K562 (cell line): ENCODE data around the gene AURKB. TPM values are rescaled to one million over a fixed set of nuclear protein-coding genes. Genes with fewer than 3 reads are reported as not detected.

ENCODE experiments used
- NCOA2 ChIP-seq, 2 experiments: fragments of 450-650 bp; IDR thresholded peaks; 2 replicates each; pipeline ENCODE4 v1.6.1; 2018; ENCODE audit warnings: mild to moderate bottlenecking in 2 of 2, moderate library complexity in 1 of 2; ENCODE audit not compliant: partially characterized antibody in 2 of 2
- NRF1 ChIP-seq, 2 experiments: fragments of 450-650 bp; IDR thresholded peaks in 1 of 2; conservative IDR thresholded peaks in 1 of 2; 2 replicates each; pipeline ENCODE4 v1.6.1; 2014; ENCODE audit warnings: mild to moderate bottlenecking in 2 of 2
- RFX5 ChIP-seq: IDR thresholded peaks from 2 replicates; pipeline ENCODE4 v1.6.1; 2011; ENCODE audit warnings: low read depth, mild to moderate bottlenecking, improper control_type of control experiment, low read length
- ZBED1 ChIP-seq: IDR thresholded peaks from 2 replicates; pipeline ENCODE4 v1.6.1; 2014
- polyA plus RNA-seq, 8 experiments: library from polyadenylated mRNA; depleted of rRNA in 4 of 8; stranded (reverse) in 5 of 8; unstranded in 3 of 8; fragments of >200 nt; fragmentation: Nextera tagmentation in 2 of 8; fragmentation: Illumina TruSeq in 1 of 8; extraction: Ambion mirVana in 2 of 8; extraction: Trizol in 1 of 8; gene quantifications; 2 replicates each; pipeline versions ENCODE4 v1.2.1 to v1.2.3, GENCODE V29; 2011 to 2014; ENCODE audit warnings: inconsistent platforms in 1 of 8, missing spikeins in 1 of 8
- total RNA-seq, 7 experiments: library from RNA; depleted of rRNA in 6 of 7; stranded (reverse); fragments of >200 nt in 6 of 7; fragmentation: Illumina TruSeq in 2 of 7; extraction: Trizol in 2 of 7; gene quantifications; 2 replicates each; pipeline versions ENCODE4 v1.2.1 to v1.2.3, GENCODE V29; 2011 to 2021; ENCODE audit warnings: low replicate concordance in 1 of 7
- TF ChIP-seq, protein P1 (sequence below): sonication (generic); formaldehyde crosslinking; IDR thresholded peaks from 2 replicates; pipeline ENCODE4 v1.8.1; 2023; ENCODE audit warnings: mild to moderate bottlenecking, missing genetic modification reagents
- TF ChIP-seq, protein P2 (sequence below): fragments of 450-650 bp; IDR thresholded peaks from 2 replicates; pipeline ENCODE4 v1.6.1; 2016; ENCODE audit warnings: missing biosample characterization, missing genetic modification characterization
- TF ChIP-seq, protein P3 (sequence below): fragments of 200-800 bp; sonication (Bioruptor generic); IDR thresholded peaks from 2 replicates; pipeline ENCODE4 v1.6.1; 2017; ENCODE audit warnings: missing genetic modification characterization, missing compliant biosample characterization
- TF ChIP-seq, protein P4 (sequence below): fragments of 450-650 bp; IDR thresholded peaks from 2 replicates; pipeline ENCODE4 v1.6.1; 2017; ENCODE audit warnings: antibody characterized with exemption
- TF ChIP-seq, protein P5 (sequence below): fragments of 450-650 bp; IDR thresholded peaks from 2 replicates; pipeline ENCODE4 v1.6.1; 2016; ENCODE audit warnings: low read depth
- TF ChIP-seq, protein P6 (sequence below): sonication (generic); formaldehyde crosslinking; IDR thresholded peaks from 2 replicates; pipeline ENCODE4 v1.8.0; 2022; ENCODE audit warnings: mild to moderate bottlenecking, missing genetic modification reagents

Gene AURKB
- total and polyA plus RNA-seq, 9 of the 15 experiments (the other 6 are each of a cell fraction or from before 2014, with no cell fraction given): 27.2 to 114 (median 74.8) TPM

DNA sequence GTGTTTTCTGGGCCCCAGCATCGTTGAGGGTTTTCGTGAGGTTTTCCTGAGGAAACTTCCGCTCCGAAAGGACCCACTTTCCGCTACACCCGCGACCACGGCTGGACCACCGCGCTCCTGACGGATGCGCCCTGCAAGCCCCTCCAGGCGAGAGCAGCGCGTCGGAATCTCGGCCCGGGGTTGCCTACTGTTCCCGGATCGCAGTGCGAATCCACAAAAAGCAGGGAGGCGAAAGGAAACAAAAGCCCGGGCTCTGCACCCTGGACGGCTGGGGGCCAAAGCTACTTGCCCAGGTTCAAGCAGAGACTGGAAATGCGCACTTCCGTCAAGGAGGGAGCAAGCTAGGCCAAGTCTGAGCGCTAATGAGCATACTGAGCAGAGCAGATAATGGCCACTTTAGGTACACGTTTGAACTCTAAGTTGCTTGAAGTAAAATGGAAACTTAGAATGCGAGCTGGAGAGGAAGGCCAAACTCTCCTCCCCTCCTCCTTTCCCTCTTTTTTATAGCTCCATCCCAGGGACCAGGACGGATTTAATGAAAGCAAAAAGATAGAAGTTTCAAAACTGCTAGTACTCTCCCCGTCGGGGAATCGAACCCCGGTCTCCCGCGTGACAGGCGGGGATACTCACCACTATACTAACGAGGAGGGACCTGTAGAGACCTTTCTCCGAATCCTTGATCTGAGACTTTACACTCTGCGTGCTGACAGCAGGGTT, 11.4 kb upstream of the AURKB start (continued):
- TF ChIP-seq NRF1 (conservative IDR thresholded peaks at IDR 0.05 in 1 of 2, IDR thresholded peaks at IDR 0.05 in 1 of 2) (peak in 1 of 2 experiments; percentile 5; a peak in 1 of 4 replicates), NCOA2 (IDR thresholded peaks at IDR 0.05; ENCODE audit: partially characterized antibody in 2 of 2) (peak in 1 of 2 experiments; percentile 67), RFX5 (peak; percentile 13; the same call in 1 of the 2 replicates), ZBED1 (0 out of 2 replicates have a peak, but pooled peaks have one; percentile 13)
- TF ChIP-seq, protein P1, sequence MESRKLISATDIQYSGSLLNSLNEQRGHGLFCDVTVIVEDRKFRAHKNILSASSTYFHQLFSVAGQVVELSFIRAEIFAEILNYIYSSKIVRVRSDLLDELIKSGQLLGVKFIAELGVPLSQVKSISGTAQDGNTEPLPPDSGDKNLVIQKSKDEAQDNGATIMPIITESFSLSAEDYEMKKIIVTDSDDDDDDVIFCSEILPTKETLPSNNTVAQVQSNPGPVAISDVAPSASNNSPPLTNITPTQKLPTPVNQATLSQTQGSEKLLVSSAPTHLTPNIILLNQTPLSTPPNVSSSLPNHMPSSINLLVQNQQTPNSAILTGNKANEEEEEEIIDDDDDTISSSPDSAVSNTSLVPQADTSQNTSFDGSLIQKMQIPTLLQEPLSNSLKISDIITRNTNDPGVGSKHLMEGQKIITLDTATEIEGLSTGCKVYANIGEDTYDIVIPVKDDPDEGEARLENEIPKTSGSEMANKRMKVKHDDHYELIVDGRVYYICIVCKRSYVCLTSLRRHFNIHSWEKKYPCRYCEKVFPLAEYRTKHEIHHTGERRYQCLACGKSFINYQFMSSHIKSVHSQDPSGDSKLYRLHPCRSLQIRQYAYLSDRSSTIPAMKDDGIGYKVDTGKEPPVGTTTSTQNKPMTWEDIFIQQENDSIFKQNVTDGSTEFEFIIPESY (CRISPR knock-in tag): no peak
- TF ChIP-seq, protein P2, sequence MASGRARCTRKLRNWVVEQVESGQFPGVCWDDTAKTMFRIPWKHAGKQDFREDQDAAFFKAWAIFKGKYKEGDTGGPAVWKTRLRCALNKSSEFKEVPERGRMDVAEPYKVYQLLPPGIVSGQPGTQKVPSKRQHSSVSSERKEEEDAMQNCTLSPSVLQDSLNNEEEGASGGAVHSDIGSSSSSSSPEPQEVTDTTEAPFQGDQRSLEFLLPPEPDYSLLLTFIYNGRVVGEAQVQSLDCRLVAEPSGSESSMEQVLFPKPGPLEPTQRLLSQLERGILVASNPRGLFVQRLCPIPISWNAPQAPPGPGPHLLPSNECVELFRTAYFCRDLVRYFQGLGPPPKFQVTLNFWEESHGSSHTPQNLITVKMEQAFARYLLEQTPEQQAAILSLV (tag): no peak; the same call in 1 of the 2 replicates
- TF ChIP-seq, protein P3, sequence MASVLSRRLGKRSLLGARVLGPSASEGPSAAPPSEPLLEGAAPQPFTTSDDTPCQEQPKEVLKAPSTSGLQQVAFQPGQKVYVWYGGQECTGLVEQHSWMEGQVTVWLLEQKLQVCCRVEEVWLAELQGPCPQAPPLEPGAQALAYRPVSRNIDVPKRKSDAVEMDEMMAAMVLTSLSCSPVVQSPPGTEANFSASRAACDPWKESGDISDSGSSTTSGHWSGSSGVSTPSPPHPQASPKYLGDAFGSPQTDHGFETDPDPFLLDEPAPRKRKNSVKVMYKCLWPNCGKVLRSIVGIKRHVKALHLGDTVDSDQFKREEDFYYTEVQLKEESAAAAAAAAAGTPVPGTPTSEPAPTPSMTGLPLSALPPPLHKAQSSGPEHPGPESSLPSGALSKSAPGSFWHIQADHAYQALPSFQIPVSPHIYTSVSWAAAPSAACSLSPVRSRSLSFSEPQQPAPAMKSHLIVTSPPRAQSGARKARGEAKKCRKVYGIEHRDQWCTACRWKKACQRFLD (CRISPR knock-in tag): peak; percentile 80
- TF ChIP-seq, protein P4, sequence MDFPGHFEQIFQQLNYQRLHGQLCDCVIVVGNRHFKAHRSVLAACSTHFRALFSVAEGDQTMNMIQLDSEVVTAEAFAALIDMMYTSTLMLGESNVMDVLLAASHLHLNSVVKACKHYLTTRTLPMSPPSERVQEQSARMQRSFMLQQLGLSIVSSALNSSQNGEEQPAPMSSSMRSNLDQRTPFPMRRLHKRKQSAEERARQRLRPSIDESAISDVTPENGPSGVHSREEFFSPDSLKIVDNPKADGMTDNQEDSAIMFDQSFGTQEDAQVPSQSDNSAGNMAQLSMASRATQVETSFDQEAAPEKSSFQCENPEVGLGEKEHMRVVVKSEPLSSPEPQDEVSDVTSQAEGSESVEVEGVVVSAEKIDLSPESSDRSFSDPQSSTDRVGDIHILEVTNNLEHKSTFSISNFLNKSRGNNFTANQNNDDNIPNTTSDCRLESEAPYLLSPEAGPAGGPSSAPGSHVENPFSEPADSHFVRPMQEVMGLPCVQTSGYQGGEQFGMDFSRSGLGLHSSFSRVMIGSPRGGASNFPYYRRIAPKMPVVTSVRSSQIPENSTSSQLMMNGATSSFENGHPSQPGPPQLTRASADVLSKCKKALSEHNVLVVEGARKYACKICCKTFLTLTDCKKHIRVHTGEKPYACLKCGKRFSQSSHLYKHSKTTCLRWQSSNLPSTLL: peak; percentile 34; the same call in 1 of the 2 replicates
- TF ChIP-seq, protein P5, sequence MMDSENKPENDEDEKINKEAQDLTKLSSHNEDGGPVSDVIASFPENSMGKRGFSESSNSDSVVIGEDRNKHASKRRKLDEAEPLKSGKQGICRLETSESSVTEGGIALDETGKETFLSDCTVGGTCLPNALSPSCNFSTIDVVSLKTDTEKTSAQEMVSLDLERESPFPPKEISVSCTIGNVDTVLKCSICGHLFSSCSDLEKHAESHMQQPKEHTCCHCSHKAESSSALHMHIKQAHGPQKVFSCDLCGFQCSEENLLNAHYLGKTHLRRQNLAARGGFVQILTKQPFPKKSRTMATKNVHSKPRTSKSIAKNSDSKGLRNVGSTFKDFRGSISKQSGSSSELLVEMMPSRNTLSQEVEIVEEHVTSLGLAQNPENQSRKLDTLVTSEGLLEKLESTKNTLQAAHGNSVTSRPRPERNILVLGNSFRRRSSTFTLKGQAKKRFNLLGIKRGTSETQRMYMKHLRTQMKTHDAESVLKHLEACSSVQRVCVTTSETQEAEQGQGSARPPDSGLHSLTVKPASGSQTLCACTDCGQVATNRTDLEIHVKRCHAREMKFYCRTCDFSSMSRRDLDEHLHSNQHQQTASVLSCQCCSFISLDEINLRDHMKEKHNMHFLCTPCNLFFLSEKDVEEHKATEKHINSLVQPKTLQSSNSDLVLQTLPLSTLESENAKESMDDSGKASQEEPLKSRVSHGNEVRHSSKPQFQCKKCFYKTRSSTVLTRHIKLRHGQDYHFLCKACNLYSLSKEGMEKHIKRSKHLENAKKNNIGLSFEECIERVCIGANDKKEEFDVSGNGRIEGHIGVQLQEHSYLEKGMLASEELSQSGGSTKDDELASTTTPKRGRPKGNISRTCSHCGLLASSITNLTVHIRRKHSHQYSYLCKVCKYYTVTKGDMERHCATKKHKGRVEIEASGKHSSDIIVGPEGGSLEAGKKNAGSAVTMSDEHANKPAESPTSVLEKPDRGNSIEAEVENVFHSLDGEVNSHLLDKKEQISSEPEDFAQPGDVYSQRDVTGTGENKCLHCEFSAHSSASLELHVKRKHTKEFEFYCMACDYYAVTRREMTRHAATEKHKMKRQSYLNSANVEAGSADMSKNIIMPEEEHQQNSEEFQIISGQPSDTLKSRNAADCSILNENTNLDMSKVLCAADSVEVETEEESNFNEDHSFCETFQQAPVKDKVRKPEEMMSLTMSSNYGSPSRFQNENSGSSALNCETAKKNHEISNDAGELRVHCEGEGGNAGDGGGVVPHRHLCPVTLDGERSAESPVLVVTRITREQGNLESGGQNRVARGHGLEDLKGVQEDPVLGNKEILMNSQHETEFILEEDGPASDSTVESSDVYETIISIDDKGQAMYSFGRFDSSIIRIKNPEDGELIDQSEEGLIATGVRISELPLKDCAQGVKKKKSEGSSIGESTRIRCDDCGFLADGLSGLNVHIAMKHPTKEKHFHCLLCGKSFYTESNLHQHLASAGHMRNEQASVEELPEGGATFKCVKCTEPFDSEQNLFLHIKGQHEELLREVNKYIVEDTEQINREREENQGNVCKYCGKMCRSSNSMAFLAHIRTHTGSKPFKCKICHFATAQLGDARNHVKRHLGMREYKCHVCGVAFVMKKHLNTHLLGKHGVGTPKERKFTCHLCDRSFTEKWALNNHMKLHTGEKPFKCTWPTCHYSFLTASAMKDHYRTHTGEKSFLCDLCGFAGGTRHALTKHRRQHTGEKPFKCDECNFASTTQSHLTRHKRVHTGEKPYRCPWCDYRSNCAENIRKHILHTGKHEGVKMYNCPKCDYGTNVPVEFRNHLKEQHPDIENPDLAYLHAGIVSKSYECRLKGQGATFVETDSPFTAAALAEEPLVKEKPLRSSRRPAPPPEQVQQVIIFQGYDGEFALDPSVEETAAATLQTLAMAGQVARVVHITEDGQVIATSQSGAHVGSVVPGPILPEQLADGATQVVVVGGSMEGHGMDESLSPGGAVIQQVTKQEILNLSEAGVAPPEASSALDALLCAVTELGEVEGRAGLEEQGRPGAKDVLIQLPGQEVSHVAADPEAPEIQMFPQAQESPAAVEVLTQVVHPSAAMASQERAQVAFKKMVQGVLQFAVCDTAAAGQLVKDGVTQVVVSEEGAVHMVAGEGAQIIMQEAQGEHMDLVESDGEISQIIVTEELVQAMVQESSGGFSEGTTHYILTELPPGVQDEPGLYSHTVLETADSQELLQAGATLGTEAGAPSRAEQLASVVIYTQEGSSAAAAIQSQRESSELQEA: peak; percentile 65; the same call in 1 of the 2 replicates
- TF ChIP-seq, protein P6, sequence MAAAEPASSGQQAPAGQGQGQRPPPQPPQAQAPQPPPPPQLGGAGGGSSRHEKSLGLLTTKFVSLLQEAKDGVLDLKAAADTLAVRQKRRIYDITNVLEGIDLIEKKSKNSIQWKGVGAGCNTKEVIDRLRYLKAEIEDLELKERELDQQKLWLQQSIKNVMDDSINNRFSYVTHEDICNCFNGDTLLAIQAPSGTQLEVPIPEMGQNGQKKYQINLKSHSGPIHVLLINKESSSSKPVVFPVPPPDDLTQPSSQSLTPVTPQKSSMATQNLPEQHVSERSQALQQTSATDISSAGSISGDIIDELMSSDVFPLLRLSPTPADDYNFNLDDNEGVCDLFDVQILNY (CRISPR knock-in tag): no peak
